Loucy (cell line): Measurements from ENCODE around the gene MOK.

Experiments
- H2AFZ ChIP-seq: fragments of 200-600 bp; sonication (generic); 2 replicates; pipeline ENCODE4 v1.6.0; 2016; ENCODE audit warnings: antibody characterized with exemption, mild to moderate bottlenecking, low read length, moderate library complexity
- H3F3A ChIP-seq: fragments of 200-600 bp; 2 replicates; pipeline ENCODE4 v1.6.0; 2016; ENCODE audit warnings: antibody characterized with exemption, low read depth, mild to moderate bottlenecking
- H3K27me3 ChIP-seq: fragments of 200-600 bp; sonication (generic); 2 replicates; pipeline ENCODE4 v1.6.1; 2014; ENCODE audit warnings: low read length, mild to moderate bottlenecking; ENCODE audit not compliant: insufficient read depth, poor library complexity, severe bottlenecking
- H3K36me3 ChIP-seq: fragments of 200-600 bp; sonication (generic); 2 replicates; pipeline ENCODE4 v1.6.1; 2016; ENCODE audit warnings: low read length; ENCODE audit not compliant: insufficient read depth
- H3K4me1 ChIP-seq: fragments of 200-600 bp; sonication (generic); 2 replicates; pipeline ENCODE4 v1.5.1; 2014; ENCODE audit warnings: low read length, mild to moderate bottlenecking; ENCODE audit not compliant: insufficient read depth, poor library complexity, severe bottlenecking
- H3K4me2 ChIP-seq: fragments of 200-600 bp; sonication (generic); 2 replicates; pipeline ENCODE4 v1.6.0; 2014; ENCODE audit warnings: antibody characterized with exemption, low read length, low read depth, mild to moderate bottlenecking; ENCODE audit not compliant: poor library complexity, severe bottlenecking
- H3K4me3 ChIP-seq: fragments of 200-600 bp; sonication (generic); 2 replicates; pipeline ENCODE4 v1.5.1; 2014; ENCODE audit warnings: low read length, mild to moderate bottlenecking, mixed read lengths; ENCODE audit not compliant: poor library complexity, severe bottlenecking
- H3K79me2 ChIP-seq: fragments of 200-600 bp; sonication (generic); 2 replicates; pipeline ENCODE4 v1.6.1; 2014; ENCODE audit warnings: low read length; ENCODE audit not compliant: insufficient read depth
- H3K9ac ChIP-seq: fragments of 200-600 bp; sonication (generic); 2 replicates; pipeline ENCODE4 v1.6.0; 2014; ENCODE audit warnings: mild to moderate bottlenecking, low read depth, low read length, moderate library complexity; ENCODE audit not compliant: poor library complexity, severe bottlenecking
- H3K9me2 ChIP-seq: fragments of 200-600 bp; sonication (generic); replicated peaks from 2 replicates; pipeline ENCODE4 v1.6.1; 2016; ENCODE audit warnings: low read depth, low read length, mixed read lengths
- H3K9me3 ChIP-seq: fragments of 200-600 bp; sonication (generic); 2 replicates; pipeline ENCODE4 v1.6.1; 2014; ENCODE audit warnings: mild to moderate bottlenecking, antibody characterized with exemption, low read length, low read depth; ENCODE audit not compliant: insufficient read depth
- H4K20me1 ChIP-seq: fragments of 200-600 bp; sonication (generic); 2 replicates; pipeline ENCODE4 v1.6.0; 2014; ENCODE audit warnings: antibody characterized with exemption, low read length, mild to moderate bottlenecking; ENCODE audit not compliant: insufficient read depth, poor library complexity, severe bottlenecking
- CTCF ChIP-seq: fragments of 200-600 bp; sonication (generic); conservative IDR thresholded peaks from 2 replicates; pipeline ENCODE4 v1.5.1; 2014; ENCODE audit warnings: mild to moderate bottlenecking, antibody characterized with exemption, low read length
- EZH2phosphoT487 ChIP-seq: fragments of 200-600 bp; IDR thresholded peaks from 2 replicates; pipeline ENCODE4 v1.6.1; 2018; ENCODE audit warnings: antibody characterized with exemption, mild to moderate bottlenecking, moderate library complexity, borderline replicate concordance

The MOK gene

DNA sequence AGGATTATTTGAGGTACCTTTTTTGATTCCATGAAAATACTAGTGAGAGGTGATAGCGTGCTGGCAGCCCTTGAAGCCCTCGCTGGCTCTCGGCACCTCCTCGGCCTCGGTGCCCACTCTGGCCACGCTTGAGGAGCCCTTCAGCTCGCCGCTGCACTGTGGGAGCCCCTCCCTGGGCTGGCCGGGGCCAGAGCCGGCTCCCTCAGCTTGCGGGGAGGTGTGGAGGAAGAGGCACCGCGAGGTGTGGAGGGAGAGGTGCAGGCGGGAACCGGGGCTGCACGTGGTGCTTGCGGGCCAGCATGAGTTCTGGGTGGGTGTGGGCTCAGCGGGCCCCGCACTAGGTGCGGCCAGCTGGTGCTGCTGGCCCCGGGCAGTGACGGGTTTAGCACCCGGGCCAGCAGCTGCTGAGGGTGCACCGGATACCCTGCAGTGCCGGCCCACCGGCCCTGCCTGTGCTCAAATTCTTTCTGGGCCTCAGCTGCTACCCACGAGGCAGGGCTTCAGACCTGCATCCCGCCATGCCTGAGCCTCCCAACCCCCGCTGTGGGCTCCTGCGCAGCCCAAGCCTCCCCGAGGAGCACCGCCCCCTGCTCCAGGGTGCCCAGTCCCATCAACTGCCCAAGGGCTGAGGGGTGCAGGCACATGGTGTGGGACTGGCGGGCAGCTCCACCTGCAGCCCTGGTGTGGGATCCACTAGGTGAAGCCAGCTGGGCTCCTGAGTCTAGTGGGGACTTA lies 7.4 kb downstream of the MOK start:
- no peaks in the 10 kb centered on the region for H3K79me2 ChIP-seq

DNA sequence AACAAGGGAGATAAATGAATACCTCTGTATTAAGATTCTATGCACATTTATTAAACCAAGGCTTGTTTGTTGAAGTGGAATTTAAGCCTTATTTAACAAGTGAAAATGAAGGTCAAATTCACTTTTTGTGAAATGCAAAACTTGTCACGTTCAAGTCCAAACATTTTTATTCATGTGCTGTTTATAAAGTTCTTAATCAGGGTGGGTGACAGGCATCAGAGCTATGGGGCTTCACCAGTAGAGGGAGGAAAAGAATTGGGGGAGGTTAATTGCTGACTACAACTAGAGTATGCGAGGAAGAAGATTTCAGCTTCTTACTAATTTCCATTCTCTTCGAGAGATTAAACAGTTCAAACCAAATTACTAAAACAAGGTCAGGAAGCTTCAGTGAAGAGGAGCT lies 9.7 kb downstream of the MOK start:
- Histone ChIP-seq H3K36me3 (no peaks in the 10 kb centered on the region), H3K9me2 (no peaks in the 10 kb centered on the region), H3K4me2 (no peak overlapping the region), H3K4me3 (no peak overlapping the region), H3K4me1 (no peaks in the 10 kb centered on the region), H3K9ac (no peak overlapping the region), H3K9me3 (no peaks in the 10 kb centered on the region), H3K27me3 (no peaks in the 10 kb centered on the region), H3K79me2 (no peaks in the 10 kb centered on the region), H4K20me1 (no peaks in the 10 kb centered on the region), H3F3A (no peaks in the 10 kb centered on the region), H2AFZ (no peak overlapping the region; the same call in 1 of the 2 replicates)
- TF ChIP-seq CTCF (peak; percentile 43; the same call in 1 of the 2 replicates), EZH2phosphoT487 (no peak)

More for the DNA sequence above, 7.4 kb downstream of the MOK start:
- Histone ChIP-seq H3K36me3 (no peaks in the 10 kb centered on the region), H3K4me3 (no peak overlapping the region), H4K20me1 (no peaks in the 10 kb centered on the region), H3F3A (no peaks in the 10 kb centered on the region), H3K9me3 (no peaks in the 10 kb centered on the region), H3K9ac (no peak overlapping the region), H2AFZ (no peak overlapping the region), H3K27me3 (no peaks in the 10 kb centered on the region), H3K9me2 (no peaks in the 10 kb centered on the region), H3K4me1 (no peaks in the 10 kb centered on the region), H3K4me2 (no peak overlapping the region)
- TF ChIP-seq CTCF, result no peak
- TF ChIP-seq EZH2phosphoT487, result no peak

DNA sequence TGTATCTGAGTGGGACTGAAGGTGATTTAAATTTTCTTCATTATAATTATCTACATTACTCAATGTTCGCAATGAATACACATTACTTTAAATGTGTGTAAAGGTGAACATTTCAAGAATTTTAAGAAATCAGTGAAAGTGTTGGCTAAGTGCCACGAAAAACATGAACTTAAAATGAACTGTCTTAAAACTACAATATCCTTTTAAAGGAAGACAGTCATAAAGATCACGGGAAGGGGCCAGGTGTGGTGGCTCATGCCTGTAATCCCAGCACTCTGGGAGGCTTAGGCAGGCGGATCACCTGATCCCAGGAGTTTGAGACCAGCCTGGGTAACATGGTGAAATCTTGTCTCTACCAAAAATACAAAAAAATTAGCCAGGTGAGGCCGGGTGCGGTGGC lies 11.2 kb downstream of the MOK start:
- Histone ChIP-seq H3K4me2 (no peak overlapping the region), H3K36me3 (no peaks in the 10 kb centered on the region), H3K9me3 (no peaks in the 10 kb centered on the region), H3K9ac (no peak overlapping the region), H4K20me1 (no peaks in the 10 kb centered on the region), H3K4me3 (no peak overlapping the region), H3K9me2 (no peaks in the 10 kb centered on the region), H3K79me2 (no peaks in the 10 kb centered on the region), H3K27me3 (no peaks in the 10 kb centered on the region), H3F3A (no peaks in the 10 kb centered on the region), H2AFZ (no peak overlapping the region), H3K4me1 (no peaks in the 10 kb centered on the region)
- no peak for TF ChIP-seq CTCF
